Measurements from ENCODE around the gene TMEM108. TPM values are rescaled to one million over a fixed set of nuclear protein-coding genes. Genes with fewer than 3 reads are reported as not detected.

Gene TMEM108
- total and polyA plus RNA-seq, 3 experiments from 2014 or later, result not detected

DNA sequence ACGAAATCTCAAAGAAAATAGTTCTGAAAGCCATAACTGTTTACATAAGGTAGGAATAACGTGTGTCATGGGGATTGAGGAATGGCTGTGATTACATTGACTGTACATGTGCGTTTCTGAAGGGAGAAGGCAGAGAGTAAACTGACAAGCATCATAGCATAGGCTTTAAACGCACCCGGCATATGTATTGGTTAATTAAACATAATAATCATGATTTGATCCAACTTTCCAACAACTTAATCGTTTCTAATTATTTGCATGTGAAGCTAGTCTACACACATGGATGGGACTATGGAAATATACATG, 3.3 kb downstream of the TMEM108 start:
- Mint-ChIP-seq H3K27ac (no peak overlapping the region), H3K27me3 (peaks cover 19 to 29% of the 10 kb centered on the region in 2 donors), H3K9me3 (peaks cover 0 to 5% (median 0%) of the 10 kb centered on the region in 5 donors), H3K36me3 (no peaks in the 10 kb centered on the region), H3K4me3 (no peak overlapping the region), H3K4me1 (peaks cover 0 to 14% (median 8%) of the 10 kb centered on the region in 3 donors)
- CTCF ChIA-PET, result no interaction called here
- Histone ChIP-seq H3K4me3 (ENCODE audit: low read length) (no peak overlapping the region), H3K36me3 (ENCODE audit: insufficient read depth, low read length) (no peaks in the 10 kb centered on the region), H3K4me1 (ENCODE audit: insufficient read depth, low read length) (no peaks in the 10 kb centered on the region), H3K27me3 (ENCODE audit: insufficient read depth, low read length, poor library complexity, severe bottlenecking) (no peaks in the 10 kb centered on the region), H3K9me3 (ENCODE audit: low read length) (no peaks in the 10 kb centered on the region), H3K27ac (ENCODE audit: low read depth, low read length) (no peak overlapping the region)
- POLR2A ChIA-PET, result no interaction called here
- no peak for DNase-seq

DNA sequence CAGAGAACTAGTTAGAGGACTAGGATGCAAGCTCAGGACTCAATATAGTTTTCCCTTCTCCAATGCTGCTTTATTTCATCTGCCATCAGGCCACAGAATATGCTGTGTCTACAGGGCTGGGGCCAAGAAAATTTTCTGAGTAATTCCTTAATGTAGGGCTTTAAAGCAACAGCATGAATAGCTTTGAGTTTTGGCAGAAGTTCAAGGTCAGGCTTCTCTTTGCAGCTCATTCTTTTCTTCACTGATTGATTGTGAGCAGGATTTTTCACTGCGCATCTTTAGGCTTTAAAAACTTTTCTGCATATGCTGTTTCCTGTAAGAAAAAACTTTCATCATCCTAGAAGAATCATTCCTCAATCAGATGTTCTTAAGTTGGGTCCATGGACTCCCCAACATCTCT, 4.6 kb downstream of the TMEM108 start:
- Mint-ChIP-seq H3K27ac (no peak overlapping the region), H3K9me3 (peaks cover 0 to 2% (median 0%) of the 10 kb centered on the region in 5 donors), H3K4me1 (peaks cover 0 to 10% (median 8%) of the 10 kb centered on the region in 3 donors), H3K4me3 (no peak overlapping the region), H3K27me3 (peaks cover 18% of the 10 kb centered on the region in 2 donors), H3K36me3 (no peaks in the 10 kb centered on the region)
- H3K36me3 ChIP-seq (ENCODE audit: insufficient read depth, low read length), result no peaks in the 10 kb centered on the region
- DNase-seq, result no peak
- no peak overlapping the region for H3K27ac ChIP-seq (ENCODE audit: low read depth, low read length)
- POLR2A ChIA-PET, result no interaction called here
- no peak overlapping the region for H3K4me3 ChIP-seq (ENCODE audit: low read length)
- H3K27me3 ChIP-seq (ENCODE audit: insufficient read depth, low read length, poor library complexity, severe bottlenecking), result no peaks in the 10 kb centered on the region
- H3K4me1 ChIP-seq (ENCODE audit: insufficient read depth, low read length), result no peaks in the 10 kb centered on the region
- CTCF ChIA-PET, result no interaction called here
- no peaks in the 10 kb centered on the region for H3K9me3 ChIP-seq (ENCODE audit: low read length)

DNA sequence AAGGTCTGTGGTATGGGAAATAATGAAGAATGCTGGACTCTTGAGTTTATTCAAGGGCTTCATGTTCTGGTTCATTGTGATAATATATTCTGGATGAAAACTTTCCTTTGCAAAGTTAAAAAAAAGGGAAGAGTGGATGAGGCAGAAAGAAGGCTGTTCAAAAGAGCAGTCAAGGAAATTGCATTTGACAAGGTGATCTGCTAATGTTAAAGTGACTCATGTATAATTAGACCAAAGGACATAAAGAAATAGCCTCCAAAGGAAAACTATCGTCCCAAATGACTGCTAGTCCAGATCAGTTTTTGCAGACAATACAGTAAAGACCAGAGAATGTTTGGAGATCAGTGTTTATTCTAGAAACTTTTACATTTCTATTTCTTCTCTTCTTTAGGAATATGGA, 9.8 kb downstream of the TMEM108 start:
- no peak overlapping the region for H3K4me3 Mint-ChIP-seq
- peaks cover 6 to 13% of the 10 kb centered on the region in 2 donors for H3K27me3 Mint-ChIP-seq
- H3K4me1 Mint-ChIP-seq, result no peaks in the 10 kb centered on the region
- H3K27me3 ChIP-seq (ENCODE audit: insufficient read depth, low read length, poor library complexity, severe bottlenecking), result no peaks in the 10 kb centered on the region
- no peaks in the 10 kb centered on the region for H3K9me3 Mint-ChIP-seq
- POLR2A ChIA-PET, result no interaction called here
- H3K36me3 ChIP-seq (ENCODE audit: insufficient read depth, low read length), result no peaks in the 10 kb centered on the region
- CTCF ChIA-PET, result no interaction called here
- DNase-seq, result no peak
- H3K4me1 ChIP-seq (ENCODE audit: insufficient read depth, low read length), result no peaks in the 10 kb centered on the region
- no peak overlapping the region for H3K27ac ChIP-seq (ENCODE audit: low read depth, low read length)
- H3K4me3 ChIP-seq (ENCODE audit: low read length), result no peak overlapping the region
- H3K9me3 ChIP-seq (ENCODE audit: low read length), result no peaks in the 10 kb centered on the region
- no peaks in the 10 kb centered on the region for H3K36me3 Mint-ChIP-seq
- H3K27ac Mint-ChIP-seq, result no peak overlapping the region

DNA sequence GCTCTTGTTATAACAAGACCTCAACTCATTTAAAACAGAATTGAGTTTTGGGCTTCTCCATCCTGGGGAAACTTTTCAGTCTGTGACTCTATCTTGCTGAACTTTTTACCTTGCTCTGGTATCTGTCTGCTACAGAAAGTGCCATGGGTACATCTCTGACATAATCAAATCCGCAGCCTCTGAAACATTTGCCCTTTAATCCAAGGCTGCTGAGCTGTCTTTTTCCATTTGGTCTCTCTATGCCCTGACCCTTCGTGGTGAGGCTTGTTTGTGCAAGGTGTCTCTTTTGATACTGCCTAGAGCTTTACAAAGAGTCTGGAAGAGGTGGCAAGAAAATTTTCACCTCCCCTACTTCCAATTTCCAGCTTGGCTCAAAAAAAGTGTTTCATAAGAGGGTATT, 11.3 kb downstream of the TMEM108 start:
- ChIA-PET POLR2A (no interaction called here), CTCF (no interaction called here)
- no peak overlapping the region for H3K4me3 Mint-ChIP-seq
- H3K36me3 Mint-ChIP-seq, result no peaks in the 10 kb centered on the region
- Histone ChIP-seq H3K9me3 (ENCODE audit: low read length) (no peaks in the 10 kb centered on the region), H3K36me3 (ENCODE audit: insufficient read depth, low read length) (no peaks in the 10 kb centered on the region), H3K27ac (ENCODE audit: low read depth, low read length) (no peak overlapping the region), H3K4me1 (ENCODE audit: insufficient read depth, low read length) (no peaks in the 10 kb centered on the region), H3K4me3 (ENCODE audit: low read length) (no peak overlapping the region), H3K27me3 (ENCODE audit: insufficient read depth, low read length, poor library complexity, severe bottlenecking) (no peaks in the 10 kb centered on the region)
- H3K9me3 Mint-ChIP-seq, result no peaks in the 10 kb centered on the region
- no peak for DNase-seq
- no peaks in the 10 kb centered on the region for H3K4me1 Mint-ChIP-seq
- no peak overlapping the region for H3K27ac Mint-ChIP-seq
- peaks cover 6 to 17% of the 10 kb centered on the region in 2 donors for H3K27me3 Mint-ChIP-seq

DNA sequence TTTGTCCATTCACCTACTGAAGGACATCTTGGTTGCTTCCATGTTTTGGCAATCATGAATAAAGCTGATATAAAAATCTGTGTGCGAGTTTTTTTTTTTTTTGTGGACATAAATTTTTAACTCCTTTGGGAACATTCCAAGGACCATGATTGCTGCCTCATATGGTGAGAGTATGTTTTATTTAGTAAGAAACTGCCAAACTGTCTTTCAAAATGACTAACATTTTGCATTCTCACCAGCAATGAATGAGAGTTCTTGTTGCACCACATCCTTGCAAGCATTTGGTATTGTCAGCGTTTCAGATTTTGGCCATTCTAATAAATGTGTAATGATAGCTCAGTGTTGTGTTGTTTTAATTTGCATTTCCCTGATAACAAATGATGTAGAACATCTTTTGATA, 12.7 kb downstream of the TMEM108 start:
- H3K36me3 Mint-ChIP-seq, result no peaks in the 10 kb centered on the region
- Histone ChIP-seq H3K27me3 (ENCODE audit: insufficient read depth, low read length, poor library complexity, severe bottlenecking) (no peaks in the 10 kb centered on the region), H3K36me3 (ENCODE audit: insufficient read depth, low read length) (no peaks in the 10 kb centered on the region), H3K4me3 (ENCODE audit: low read length) (no peak overlapping the region), H3K4me1 (ENCODE audit: insufficient read depth, low read length) (no peaks in the 10 kb centered on the region), H3K27ac (ENCODE audit: low read depth, low read length) (no peak overlapping the region), H3K9me3 (ENCODE audit: low read length) (no peaks in the 10 kb centered on the region)
- no peaks in the 10 kb centered on the region for H3K9me3 Mint-ChIP-seq
- H3K4me1 Mint-ChIP-seq, result no peaks in the 10 kb centered on the region
- no peak overlapping the region for H3K27ac Mint-ChIP-seq
- CTCF ChIA-PET, result no interaction called here
- H3K27me3 Mint-ChIP-seq, result peaks cover 6 to 17% of the 10 kb centered on the region in 2 donors
- POLR2A ChIA-PET, result no interaction called here
- no peak for DNase-seq
- H3K4me3 Mint-ChIP-seq, result no peak overlapping the region

DNA sequence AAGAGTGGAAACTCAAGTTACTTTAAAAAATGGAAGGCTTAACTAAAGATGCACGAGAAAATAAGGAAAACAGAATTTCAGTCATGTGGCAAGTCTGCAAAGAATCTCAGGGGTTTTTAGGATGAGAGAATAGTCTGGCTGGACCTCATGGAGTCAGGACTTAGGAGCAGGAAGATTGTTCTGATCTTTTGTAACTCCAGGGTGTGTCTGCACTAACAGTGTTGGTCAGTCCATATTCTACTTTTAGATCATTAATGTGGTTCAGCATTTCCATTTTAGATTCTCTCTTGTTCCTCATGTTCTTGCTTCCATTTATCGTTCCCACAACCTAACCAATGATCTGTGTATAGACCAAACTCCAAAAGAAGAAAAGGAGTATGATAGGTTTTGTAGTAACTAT, 15.3 kb downstream of the TMEM108 start:
- POLR2A ChIA-PET, result no interaction called here
- Mint-ChIP-seq H3K27me3 (peaks cover 2 to 17% of the 10 kb centered on the region in 2 donors), H3K27ac (no peak overlapping the region), H3K4me1 (no peaks in the 10 kb centered on the region), H3K4me3 (no peak overlapping the region), H3K36me3 (no peaks in the 10 kb centered on the region), H3K9me3 (no peaks in the 10 kb centered on the region)
- H3K4me1 ChIP-seq (ENCODE audit: insufficient read depth, low read length), result no peaks in the 10 kb centered on the region
- no peak for DNase-seq
- no peak overlapping the region for H3K27ac ChIP-seq (ENCODE audit: low read depth, low read length)
- H3K27me3 ChIP-seq (ENCODE audit: insufficient read depth, low read length, poor library complexity, severe bottlenecking), result no peaks in the 10 kb centered on the region
- no peaks in the 10 kb centered on the region for H3K9me3 ChIP-seq (ENCODE audit: low read length)
- H3K36me3 ChIP-seq (ENCODE audit: insufficient read depth, low read length), result no peaks in the 10 kb centered on the region
- CTCF ChIA-PET, result no interaction called here
- no peak overlapping the region for H3K4me3 ChIP-seq (ENCODE audit: low read length)

DNA sequence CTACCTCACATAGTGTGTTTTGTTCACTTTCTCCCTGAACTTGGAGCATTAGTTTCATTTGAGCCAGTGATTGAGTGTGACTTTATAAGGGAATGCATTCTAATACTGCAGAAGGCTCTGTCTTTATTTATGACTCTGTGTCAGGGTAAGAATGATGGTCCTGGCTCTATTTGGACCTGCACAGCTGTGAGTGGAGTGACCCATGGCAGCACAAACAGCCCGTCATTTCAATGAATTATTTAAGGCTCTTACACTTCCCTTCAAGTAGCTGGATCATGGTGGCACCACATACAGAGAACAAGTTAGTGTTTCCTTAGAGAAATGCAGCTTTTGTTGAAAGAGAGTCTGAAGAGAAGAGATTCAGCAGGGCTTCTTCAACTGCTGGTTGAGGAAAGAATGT, 16.4 kb downstream of the TMEM108 start:
- no peak for DNase-seq
- H3K4me3 Mint-ChIP-seq, result no peak overlapping the region
- Histone ChIP-seq H3K27ac (ENCODE audit: low read depth, low read length) (no peak overlapping the region), H3K4me1 (ENCODE audit: insufficient read depth, low read length) (no peaks in the 10 kb centered on the region), H3K4me3 (ENCODE audit: low read length) (no peak overlapping the region), H3K36me3 (ENCODE audit: insufficient read depth, low read length) (no peaks in the 10 kb centered on the region), H3K9me3 (ENCODE audit: low read length) (no peaks in the 10 kb centered on the region), H3K27me3 (ENCODE audit: insufficient read depth, low read length, poor library complexity, severe bottlenecking) (no peaks in the 10 kb centered on the region)
- peaks cover 0 to 17% of the 10 kb centered on the region in 2 donors for H3K27me3 Mint-ChIP-seq
- H3K4me1 Mint-ChIP-seq, result no peaks in the 10 kb centered on the region
- no peak overlapping the region for H3K27ac Mint-ChIP-seq
- H3K36me3 Mint-ChIP-seq, result no peaks in the 10 kb centered on the region
- no peaks in the 10 kb centered on the region for H3K9me3 Mint-ChIP-seq
- CTCF ChIA-PET, result no interaction called here
- POLR2A ChIA-PET, result no interaction called here

DNA sequence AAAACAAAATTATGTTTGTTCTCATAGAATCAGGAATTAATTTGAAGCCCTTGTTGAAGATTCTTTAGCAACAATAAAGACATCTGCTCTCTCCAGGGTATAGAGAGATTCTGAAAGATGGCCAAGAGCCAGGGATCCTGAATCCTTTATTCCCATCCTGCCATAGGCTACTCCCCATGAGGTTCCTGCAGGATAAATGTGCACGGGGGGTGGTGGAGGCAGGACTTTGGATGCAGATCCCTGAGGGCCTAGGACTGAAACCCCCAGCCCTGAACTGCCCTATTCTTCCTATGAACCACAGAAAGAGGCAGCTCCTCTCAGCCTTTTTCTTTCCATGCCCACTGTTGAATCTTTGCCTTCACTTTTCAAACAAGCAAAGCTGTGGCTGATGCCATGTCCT, 17.1 kb downstream of the TMEM108 start:
- H3K27ac Mint-ChIP-seq, result no peak overlapping the region
- H3K27ac ChIP-seq (ENCODE audit: low read depth, low read length), result no peak overlapping the region
- no peaks in the 10 kb centered on the region for H3K9me3 Mint-ChIP-seq
- no peaks in the 10 kb centered on the region for H3K27me3 ChIP-seq (ENCODE audit: insufficient read depth, low read length, poor library complexity, severe bottlenecking)
- no peak for DNase-seq
- POLR2A ChIA-PET, result no interaction called here
- no peak overlapping the region for H3K4me3 ChIP-seq (ENCODE audit: low read length)
- no peaks in the 10 kb centered on the region for H3K4me1 ChIP-seq (ENCODE audit: insufficient read depth, low read length)
- H3K36me3 Mint-ChIP-seq, result no peaks in the 10 kb centered on the region
- no peaks in the 10 kb centered on the region for H3K4me1 Mint-ChIP-seq
- CTCF ChIA-PET, result no interaction called here
- no peaks in the 10 kb centered on the region for H3K36me3 ChIP-seq (ENCODE audit: insufficient read depth, low read length)
- peaks cover 0 to 17% of the 10 kb centered on the region in 2 donors for H3K27me3 Mint-ChIP-seq
- no peak overlapping the region for H3K4me3 Mint-ChIP-seq
- H3K9me3 ChIP-seq (ENCODE audit: low read length), result no peaks in the 10 kb centered on the region

DNA sequence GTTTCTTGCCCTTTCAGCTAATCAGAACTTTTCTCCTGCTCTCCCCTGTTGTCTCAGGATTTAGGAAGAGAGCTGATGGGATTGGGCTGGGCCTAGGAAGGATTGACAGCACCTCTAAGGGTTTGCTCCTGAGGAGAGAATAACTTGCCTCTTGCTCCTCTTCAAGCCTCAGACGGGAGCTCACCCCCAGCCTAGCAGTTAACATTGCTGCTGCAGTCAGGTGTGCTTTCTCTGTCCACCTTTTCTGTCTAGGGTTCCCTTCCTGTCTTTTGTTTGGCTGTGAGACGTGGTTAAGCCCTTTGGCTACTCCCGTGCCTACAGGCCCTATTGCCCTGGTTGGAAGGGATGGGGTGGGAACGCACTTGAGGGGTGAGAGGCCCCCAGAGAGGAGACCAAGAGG, 20.1 kb downstream of the TMEM108 start:
- no peak for DNase-seq
- Histone ChIP-seq H3K27ac (ENCODE audit: low read depth, low read length) (no peak overlapping the region), H3K4me1 (ENCODE audit: insufficient read depth, low read length) (no peaks in the 10 kb centered on the region), H3K36me3 (ENCODE audit: insufficient read depth, low read length) (no peaks in the 10 kb centered on the region), H3K27me3 (ENCODE audit: insufficient read depth, low read length, poor library complexity, severe bottlenecking) (no peaks in the 10 kb centered on the region), H3K4me3 (ENCODE audit: low read length) (no peak overlapping the region), H3K9me3 (ENCODE audit: low read length) (no peaks in the 10 kb centered on the region)
- peaks cover 0 to 12% of the 10 kb centered on the region in 2 donors for H3K27me3 Mint-ChIP-seq
- POLR2A ChIA-PET, result no interaction called here
- no peak overlapping the region for H3K27ac Mint-ChIP-seq
- no peaks in the 10 kb centered on the region for H3K9me3 Mint-ChIP-seq
- no peaks in the 10 kb centered on the region for H3K36me3 Mint-ChIP-seq
- CTCF ChIA-PET, result no interaction called here
- H3K4me1 Mint-ChIP-seq, result no peaks in the 10 kb centered on the region
- H3K4me3 Mint-ChIP-seq, result no peak overlapping the region
